Stomach (tissue), 4 donors: ENCODE measurements around the gene VWC2.

Source experiments
- EP300 ChIP-seq: sonication (generic); formaldehyde crosslinking; IDR thresholded peaks from one replicate; pipeline ENCODE4 v1.6.1; 2017; ENCODE audit warnings: antibody characterized with exemption
- POLR2A ChIP-seq, 4 donors: fragments of 450-650 bp; IDR thresholded peaks; one replicate each; pipeline ENCODE4 v1.6.1; 2016; ENCODE audit warnings: antibody characterized with exemption in 4 of 4, control low read depth in 2 of 4, mild to moderate bottlenecking in 1 of 4, moderate library complexity in 1 of 4
- POLR2AphosphoS5 ChIP-seq, 3 donors: sonication (generic); formaldehyde crosslinking; IDR thresholded peaks; one replicate each; pipeline ENCODE4 v1.6.1; 2016; ENCODE audit warnings: antibody characterized with exemption in 3 of 3
- TF ChIP-seq, protein P1 (sequence below), 7 experiments: fragments of 450-650 bp in 4 of 7; fragments of 200-600 bp in 3 of 7; sonication (generic) in 3 of 7; IDR thresholded peaks; one replicate each; pipeline ENCODE4 v1.5.1; 2016 to 2019; ENCODE audit warnings: antibody characterized with exemption in 7 of 7, control low read depth in 2 of 7, mild to moderate bottlenecking in 1 of 7

DNA sequence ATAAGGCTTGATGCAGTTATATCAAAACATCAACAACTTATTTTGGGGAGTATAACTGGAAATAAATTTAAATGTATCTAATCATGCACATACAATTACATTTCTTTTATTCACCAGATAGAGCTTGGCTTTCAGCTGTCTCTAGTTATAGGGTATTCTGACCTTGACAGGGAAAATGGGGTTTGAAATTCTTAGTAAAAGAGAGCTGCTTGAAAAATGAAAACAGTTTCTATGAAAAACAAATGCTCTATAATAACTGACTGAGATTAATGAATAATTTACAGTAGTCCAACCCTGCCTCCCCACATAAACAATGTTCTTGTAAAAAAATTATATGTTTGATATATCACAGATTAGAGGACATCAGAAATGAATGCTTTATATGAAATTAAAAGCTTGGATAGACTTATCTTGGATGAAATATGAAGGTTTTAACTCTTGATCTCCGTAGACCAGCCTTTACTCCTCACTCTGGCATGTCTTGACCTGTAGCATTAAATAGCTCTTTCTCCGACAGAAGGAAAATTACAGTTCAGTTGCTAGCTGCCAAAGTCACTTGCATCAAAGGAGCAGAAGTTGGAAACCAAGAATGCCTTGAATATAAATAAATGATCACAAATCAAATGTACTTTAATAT is 32.1 kb downstream of the VWC2 start:
- TF ChIP-seq, protein P1, sequence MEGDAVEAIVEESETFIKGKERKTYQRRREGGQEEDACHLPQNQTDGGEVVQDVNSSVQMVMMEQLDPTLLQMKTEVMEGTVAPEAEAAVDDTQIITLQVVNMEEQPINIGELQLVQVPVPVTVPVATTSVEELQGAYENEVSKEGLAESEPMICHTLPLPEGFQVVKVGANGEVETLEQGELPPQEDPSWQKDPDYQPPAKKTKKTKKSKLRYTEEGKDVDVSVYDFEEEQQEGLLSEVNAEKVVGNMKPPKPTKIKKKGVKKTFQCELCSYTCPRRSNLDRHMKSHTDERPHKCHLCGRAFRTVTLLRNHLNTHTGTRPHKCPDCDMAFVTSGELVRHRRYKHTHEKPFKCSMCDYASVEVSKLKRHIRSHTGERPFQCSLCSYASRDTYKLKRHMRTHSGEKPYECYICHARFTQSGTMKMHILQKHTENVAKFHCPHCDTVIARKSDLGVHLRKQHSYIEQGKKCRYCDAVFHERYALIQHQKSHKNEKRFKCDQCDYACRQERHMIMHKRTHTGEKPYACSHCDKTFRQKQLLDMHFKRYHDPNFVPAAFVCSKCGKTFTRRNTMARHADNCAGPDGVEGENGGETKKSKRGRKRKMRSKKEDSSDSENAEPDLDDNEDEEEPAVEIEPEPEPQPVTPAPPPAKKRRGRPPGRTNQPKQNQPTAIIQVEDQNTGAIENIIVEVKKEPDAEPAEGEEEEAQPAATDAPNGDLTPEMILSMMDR (IDR thresholded peaks at IDR 0.05), result no peak
- TF ChIP-seq POLR2AphosphoS5 (IDR thresholded peaks at IDR 0.05) (no peak), EP300 (no peak), POLR2A (IDR thresholded peaks at IDR 0.05) (no peak)
